HEK293T (cell line): ENCODE measurements around the gene DKK2.

Experiments
- ARNT ChIP-seq: fragments of 450-650 bp; IDR thresholded peaks from 2 replicates; pipeline ENCODE4 v1.6.1; 2017; ENCODE audit warnings: mild to moderate bottlenecking
- BHLHE40 ChIP-seq: fragments of 450-650 bp; IDR thresholded peaks from 2 replicates; pipeline ENCODE4 v1.6.1; 2016; ENCODE audit warnings: mild to moderate bottlenecking, moderate library complexity, borderline replicate concordance
- ELF4 ChIP-seq: fragments of 450-650 bp; IDR thresholded peaks from 2 replicates; pipeline ENCODE4 v1.6.1; 2017; ENCODE audit warnings: antibody characterized with exemption
- FOXA1 ChIP-seq: fragments of 450-650 bp; IDR thresholded peaks from 2 replicates; pipeline ENCODE4 v1.6.1; 2016; ENCODE audit warnings: mild to moderate bottlenecking
- FOXK2 ChIP-seq: fragments of 450-650 bp; IDR thresholded peaks from 2 replicates; pipeline ENCODE4 v1.6.1; 2016; ENCODE audit warnings: mild to moderate bottlenecking
- FOXM1 ChIP-seq: fragments of 450-650 bp; IDR thresholded peaks from 2 replicates; pipeline ENCODE4 v1.6.1; 2017; ENCODE audit warnings: mild to moderate bottlenecking, borderline replicate concordance
- HDGF ChIP-seq: fragments of 450-650 bp; IDR thresholded peaks from 2 replicates; pipeline ENCODE4 v1.6.1; 2017; ENCODE audit warnings: antibody characterized with exemption, borderline replicate concordance
- L3MBTL2 ChIP-seq: fragments of 450-650 bp; conservative IDR thresholded peaks from 2 replicates; pipeline ENCODE4 v1.6.1; 2016; ENCODE audit warnings: mild to moderate bottlenecking
- LEF1 ChIP-seq: fragments of 450-650 bp; IDR thresholded peaks from 2 replicates; pipeline ENCODE4 v1.6.1; 2017; ENCODE audit warnings: mild to moderate bottlenecking, borderline replicate concordance
- NFRKB ChIP-seq: fragments of 450-650 bp; IDR thresholded peaks from 2 replicates; pipeline ENCODE4 v1.6.1; 2016; ENCODE audit warnings: mild to moderate bottlenecking, moderate library complexity
- SP1 ChIP-seq: fragments of 450-650 bp; IDR thresholded peaks from 2 replicates; pipeline ENCODE4 v1.6.1; 2017
- SUZ12 ChIP-seq: fragments of 450-650 bp; IDR thresholded peaks from 2 replicates; pipeline ENCODE4 v1.6.1; 2016; ENCODE audit warnings: mild to moderate bottlenecking
- TARDBP ChIP-seq: fragments of 450-650 bp; IDR thresholded peaks from 2 replicates; pipeline ENCODE4 v1.6.1; 2016
- TF ChIP-seq, protein P1 (sequence below): fragments of 450-650 bp; IDR thresholded peaks from 2 replicates; pipeline ENCODE4 v1.6.1; 2016

- no peak for TF ChIP-seq FOXM1
- no peak for TF ChIP-seq NFRKB
- no peak for TF ChIP-seq ARNT
- no peak for TF ChIP-seq FOXA1
- TF ChIP-seq ELF4: no peak
- TF ChIP-seq FOXK2: no peak
- TF ChIP-seq TARDBP: no peak
- no peak for TF ChIP-seq BHLHE40
- TF ChIP-seq SUZ12: no peak
- TF ChIP-seq SP1: no peak
- TF ChIP-seq, protein P1, sequence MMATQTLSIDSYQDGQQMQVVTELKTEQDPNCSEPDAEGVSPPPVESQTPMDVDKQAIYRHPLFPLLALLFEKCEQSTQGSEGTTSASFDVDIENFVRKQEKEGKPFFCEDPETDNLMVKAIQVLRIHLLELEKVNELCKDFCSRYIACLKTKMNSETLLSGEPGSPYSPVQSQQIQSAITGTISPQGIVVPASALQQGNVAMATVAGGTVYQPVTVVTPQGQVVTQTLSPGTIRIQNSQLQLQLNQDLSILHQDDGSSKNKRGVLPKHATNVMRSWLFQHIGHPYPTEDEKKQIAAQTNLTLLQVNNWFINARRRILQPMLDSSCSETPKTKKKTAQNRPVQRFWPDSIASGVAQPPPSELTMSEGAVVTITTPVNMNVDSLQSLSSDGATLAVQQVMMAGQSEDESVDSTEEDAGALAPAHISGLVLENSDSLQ: no peak
- no peak for TF ChIP-seq LEF1
- TF ChIP-seq HDGF: no peak
- TF ChIP-seq L3MBTL2: no peak
Observed at GRCh38 chr4:106893903-106894302, 142.2 kb downstream of the DKK2 start.
